ENCODE measurements around the gene POLDIP3.
A peak's percentile ranks its signal among the peaks of the same experiment; 100 is the strongest.

The POLDIP3 gene, protein sequence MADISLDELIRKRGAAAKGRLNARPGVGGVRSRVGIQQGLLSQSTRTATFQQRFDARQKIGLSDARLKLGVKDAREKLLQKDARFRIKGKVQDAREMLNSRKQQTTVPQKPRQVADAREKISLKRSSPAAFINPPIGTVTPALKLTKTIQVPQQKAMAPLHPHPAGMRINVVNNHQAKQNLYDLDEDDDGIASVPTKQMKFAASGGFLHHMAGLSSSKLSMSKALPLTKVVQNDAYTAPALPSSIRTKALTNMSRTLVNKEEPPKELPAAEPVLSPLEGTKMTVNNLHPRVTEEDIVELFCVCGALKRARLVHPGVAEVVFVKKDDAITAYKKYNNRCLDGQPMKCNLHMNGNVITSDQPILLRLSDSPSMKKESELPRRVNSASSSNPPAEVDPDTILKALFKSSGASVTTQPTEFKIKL

DNA sequence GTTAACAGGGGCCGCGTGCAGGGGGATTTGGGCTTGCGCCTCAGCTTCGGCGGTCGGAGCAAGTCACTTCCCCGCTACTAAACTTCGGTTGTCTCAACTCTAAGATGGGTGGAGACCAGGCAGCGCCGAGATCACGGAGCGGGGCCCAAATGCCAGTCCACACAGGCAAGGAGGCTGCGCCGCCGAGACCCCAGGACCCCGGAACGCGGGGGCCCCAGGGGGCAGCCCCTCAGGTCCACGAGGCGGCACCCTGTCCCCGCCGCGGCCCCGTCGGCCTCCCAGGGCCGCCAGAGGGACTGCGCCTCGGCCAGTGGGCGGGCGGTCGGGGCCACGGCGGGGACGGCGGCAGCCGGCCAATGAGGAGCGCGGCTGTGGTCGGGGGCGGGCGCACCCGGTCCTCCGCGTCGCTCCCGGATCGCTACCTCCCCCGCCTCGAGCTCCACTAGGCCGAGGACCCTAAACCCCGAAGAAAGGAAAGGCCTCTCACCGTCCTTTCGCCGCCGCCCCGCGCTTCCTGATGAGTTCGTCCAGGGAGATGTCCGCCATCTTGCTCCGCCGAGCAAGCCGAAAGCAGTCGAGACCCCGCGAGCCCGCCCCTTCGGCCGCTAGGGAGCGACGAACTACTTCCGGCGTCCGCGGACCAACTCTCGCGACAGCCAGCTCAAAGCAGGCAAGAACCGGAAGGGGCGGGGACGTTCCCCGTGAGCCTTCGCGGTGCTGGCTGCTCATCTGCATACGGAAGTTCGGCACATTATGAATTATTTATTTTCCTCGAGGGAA, at the start of gene POLDIP3:
Gene POLDIP3, minus strand, starts transcription at position 572 of the 780 bp plus-strand sequence. Its CDS starts 26 bp downstream, at position 546.
- DNase-seq (ENCODE audit: low spot score), result peak; percentile 97

- DNase-seq (ENCODE audit: low spot score), result peak; percentile 89
Observed at GRCh38 chr22:42661985-42662831, 47.5 kb upstream of the POLDIP3 start.

GRCh38 chr22:42656578-42656977, 41.9 kb upstream of the POLDIP3 start:
- DNase-seq (ENCODE audit: low spot score), result no peak

GRCh38 chr22:42655693-42656092, 41.0 kb upstream of the POLDIP3 start:
- no peak for DNase-seq (ENCODE audit: low spot score)

DNA sequence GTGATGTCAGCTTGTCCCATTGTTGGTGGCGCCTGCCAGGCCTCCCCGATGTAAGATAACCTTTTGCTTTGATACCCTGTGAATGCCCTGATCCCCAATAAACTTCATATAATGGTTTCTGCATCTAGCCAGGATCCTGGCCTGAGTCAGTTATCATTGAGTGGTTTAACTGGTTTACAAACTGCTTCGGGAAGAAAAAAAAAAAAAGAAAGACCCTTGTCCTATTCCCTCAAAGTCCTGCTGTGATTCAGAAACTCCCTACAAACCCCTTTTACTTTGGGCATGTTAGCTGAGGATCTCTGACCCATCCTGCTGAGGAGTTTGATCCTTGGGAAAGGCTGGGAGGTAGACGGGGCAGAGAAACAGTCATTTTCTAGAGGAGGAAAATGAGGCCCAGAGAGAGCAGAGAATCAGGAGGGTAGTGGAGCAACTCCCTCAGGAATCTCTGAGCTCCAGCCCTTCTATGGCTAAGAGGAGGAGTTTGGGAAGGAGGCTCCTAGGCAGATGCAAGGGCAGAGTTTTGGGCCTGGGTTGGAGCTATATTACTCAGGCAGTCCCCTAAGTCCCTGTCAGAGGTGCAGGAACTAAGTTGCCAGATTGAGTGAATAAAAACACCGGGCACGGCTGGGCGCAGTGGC, 39.9 kb upstream of the POLDIP3 start:
- no peak for DNase-seq (ENCODE audit: low spot score)

- no peak for DNase-seq (ENCODE audit: low spot score)
Observed at GRCh38 chr22:42653999-42654398, 39.3 kb upstream of the POLDIP3 start.

DNA sequence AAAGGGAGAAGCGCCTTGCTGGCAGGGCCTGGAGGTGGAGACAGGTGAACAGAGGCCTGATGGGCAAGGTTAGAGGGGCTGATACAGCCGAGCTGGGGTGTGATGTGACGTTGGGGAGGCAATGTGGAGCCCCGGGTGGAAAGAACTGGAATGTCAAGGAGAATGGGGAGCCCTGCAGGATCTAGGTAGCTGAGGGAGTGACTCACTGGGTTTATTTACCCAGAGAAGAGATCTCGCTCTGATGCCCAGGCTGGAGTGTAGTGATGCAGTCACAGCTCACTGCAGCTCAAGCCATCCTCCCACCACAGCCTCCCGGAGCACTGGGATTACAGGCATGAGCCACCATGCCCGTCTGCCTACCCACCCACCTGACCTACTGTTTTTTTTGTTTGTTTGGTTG, 36.5 kb upstream of the POLDIP3 start:
- DNase-seq (ENCODE audit: low spot score), result no peak

DNA sequence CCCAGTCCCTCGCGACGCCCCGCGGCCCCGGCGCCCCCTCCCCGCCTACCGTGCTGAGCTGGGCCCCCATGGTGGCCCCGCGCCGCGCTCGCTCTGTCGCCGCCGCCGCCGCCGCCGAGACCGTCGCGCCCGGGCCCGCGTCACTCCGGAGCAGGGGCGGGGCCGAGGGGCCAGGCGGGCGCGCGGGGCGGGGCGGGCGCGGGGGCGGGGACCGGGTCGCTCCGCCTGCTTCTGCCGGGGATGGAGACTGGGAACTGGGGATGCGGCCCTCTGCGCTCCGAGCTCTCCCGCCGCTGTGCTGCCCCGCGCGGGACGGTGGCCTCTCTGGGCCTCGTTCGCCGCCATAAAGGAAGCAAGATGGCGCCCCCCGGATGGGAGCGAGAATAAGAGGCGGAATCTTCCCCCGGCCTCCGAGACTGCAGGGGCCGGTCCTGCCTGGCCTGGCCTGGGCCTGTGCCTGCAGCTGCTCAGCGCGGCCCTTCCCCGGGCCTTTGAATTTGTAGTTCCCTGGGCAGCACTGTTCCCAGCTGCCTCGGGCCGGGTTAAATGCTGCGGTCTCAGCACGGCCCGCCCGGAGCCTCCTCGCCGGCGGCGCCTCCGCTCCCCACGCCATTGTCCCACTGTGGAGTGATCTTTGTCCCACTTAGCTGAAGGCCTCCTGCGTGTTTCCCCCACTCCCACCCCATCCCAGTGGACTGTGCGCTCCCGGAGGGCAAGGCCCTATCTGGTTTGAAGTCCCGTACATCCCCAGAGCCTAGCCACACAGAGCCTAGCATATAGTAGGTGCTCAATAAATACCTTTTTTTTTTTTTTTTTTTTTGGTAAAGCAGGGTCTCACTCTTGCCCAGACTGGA, 34.8 kb upstream of the POLDIP3 start, which contains the start of gene CYB5R3:
Gene CYB5R3, minus strand, starts transcription at position 147 of the 854 bp plus-strand sequence. Its CDS starts 77 bp downstream, at position 70.
- peak; percentile 96 for DNase-seq (ENCODE audit: low spot score)

DNA sequence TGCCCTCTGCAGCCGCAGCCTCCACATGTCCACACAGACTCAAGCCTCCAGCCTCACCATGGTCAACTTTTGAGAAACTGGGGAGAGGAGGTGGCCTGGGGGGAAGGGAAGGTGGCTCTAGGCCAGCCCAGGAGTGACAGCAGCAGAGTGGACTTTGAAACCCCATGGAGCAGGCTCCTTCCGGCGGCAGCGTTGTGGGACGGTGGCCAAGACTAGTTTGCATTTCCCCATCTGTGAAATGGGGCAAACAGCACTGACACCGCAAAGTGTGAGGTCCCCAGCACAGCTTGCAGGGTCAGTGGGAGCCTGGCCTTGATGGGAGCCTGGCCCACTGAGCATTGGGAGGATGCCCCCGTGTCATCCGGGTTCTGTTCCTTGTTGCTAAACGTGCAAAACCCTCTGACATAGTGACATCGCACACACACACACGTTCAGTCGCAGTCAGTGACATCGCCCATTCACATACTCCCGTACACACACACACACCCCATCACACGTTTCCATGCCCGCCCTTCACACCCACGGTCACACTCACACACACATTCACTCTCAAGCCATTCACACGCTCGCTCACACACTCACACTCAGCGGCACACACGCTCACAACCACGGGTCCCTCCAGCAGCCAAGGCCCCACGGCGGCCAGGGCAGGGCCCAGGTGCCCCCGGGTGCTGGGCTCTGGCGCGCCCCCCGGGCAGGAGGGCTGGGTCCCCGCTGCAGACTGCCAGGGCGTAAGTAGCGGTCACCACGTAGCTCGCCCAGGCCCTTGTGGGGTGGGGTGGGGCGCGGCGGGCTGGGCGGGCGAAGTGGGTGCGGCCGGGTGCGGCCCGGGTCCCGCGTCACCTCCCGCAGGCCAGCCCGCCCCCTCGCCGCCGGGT, 33.9 kb upstream of the POLDIP3 start:
- no peak for DNase-seq (ENCODE audit: low spot score)

GRCh38 chr22:42648017-42648367, 33.3 kb upstream of the POLDIP3 start:
- no peak for DNase-seq (ENCODE audit: low spot score)

- DNase-seq (ENCODE audit: low spot score), result peak; percentile 22
Observed at GRCh38 chr22:42646569-42647525, 32.2 kb upstream of the POLDIP3 start.

DNA sequence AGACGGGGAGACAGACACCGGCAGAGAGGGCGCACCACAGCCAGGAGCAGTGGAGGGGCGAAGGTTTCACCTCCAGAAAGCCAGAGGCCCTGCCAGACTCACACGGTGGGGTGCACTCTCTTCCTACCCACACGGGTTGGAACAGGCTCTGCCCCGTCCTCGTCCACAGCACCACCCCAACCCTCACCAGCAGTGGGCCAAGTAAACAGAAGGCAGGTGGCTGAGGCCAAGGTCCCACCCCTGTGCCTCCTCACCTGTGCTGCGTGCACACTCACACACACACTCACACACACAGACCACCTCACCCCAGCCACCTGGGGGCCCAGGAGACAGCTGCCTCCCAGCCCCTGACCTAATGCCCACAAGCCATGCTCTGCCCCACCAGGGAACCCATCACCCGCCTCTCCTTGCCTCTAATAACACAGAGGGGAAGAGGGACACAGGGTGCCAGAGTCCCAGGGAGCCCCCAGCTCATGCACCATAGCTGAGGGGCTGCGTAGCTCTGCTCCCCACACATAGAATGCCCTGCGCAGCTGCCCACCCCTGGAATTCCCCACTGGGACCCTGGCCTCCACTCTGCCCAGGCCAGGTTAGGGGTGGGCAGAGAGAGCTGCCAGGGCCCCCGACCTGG, 31.4 kb upstream of the POLDIP3 start:
- DNase-seq (ENCODE audit: low spot score), result no peak

DNA sequence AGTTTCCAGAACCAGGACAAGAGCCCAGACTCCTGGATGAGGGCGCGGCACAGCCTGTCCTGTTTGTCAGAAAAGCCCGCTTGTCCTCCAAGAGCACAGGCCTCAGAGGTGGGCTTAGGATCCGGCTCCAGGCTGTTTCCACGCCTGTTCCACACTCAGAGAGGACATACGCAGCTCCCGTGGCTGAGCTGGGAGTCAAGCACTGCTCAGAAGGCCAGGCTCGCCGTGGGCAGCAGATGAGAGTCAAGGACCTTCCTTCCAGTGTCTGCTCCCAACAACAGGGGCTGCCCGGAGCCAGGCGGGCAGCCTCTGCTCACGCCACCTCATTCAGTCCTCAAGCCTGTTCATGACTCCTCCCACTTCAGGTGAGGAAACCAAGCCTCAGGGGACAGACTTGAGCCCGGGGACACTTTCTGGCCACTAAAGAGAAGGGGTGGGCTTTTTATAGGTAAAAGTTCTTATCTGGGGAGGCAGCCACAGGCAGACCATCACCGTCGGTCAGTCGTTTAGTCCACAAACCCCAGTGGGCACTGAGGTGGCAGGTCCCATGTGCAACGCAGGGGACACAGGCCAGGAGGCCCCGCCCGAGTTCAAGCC, 30.8 kb upstream of the POLDIP3 start:
- no peak for DNase-seq (ENCODE audit: low spot score)

DNA sequence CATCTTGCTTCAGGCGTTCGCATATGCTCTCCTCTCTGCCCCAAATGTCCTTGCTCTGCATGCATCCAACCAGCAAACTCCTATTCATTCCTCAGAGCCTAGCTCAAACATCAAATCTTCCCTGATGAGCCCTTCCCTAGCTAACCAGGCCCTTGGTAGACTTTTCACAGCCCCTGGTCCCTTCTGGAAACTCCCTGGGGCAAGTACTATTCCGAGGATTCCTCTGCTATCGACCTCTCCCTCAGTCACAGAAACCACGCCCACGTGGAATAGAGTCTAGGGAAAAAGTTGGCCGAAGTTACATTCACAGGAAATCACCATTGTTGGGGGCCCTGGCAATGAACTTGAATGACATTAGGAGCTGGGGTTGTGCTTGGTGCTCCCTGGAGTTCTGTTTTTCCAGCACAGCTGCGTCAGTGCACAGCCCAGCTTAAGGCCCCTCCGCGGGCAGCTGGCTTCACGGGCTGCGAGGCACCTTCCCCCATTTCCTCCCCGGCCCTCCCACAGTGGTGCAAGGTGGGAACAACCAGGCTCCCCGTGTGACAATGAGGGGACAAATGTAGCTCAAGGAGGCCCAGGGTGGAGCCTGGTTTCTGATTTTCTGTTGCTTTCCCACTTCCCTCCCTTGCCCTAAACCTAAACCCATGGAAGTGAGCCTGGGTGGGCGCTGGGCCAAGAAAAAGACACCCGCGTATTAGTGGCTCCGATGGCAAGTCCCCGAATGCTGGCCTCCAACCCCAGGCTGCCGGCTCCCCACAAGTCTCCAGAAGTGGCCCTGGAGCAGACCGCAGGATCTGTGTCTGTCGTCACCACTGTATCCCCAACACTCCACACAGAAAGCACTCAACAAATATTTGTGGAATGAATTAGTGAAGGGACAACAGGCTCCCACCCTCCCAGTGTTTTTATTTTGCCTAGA, 30.0 kb upstream of the POLDIP3 start:
- DNase-seq (ENCODE audit: low spot score), result peak; percentile 59

- no peak for DNase-seq (ENCODE audit: low spot score)
Observed at GRCh38 chr22:42643634-42644421, 29.1 kb upstream of the POLDIP3 start.

Measured in AG08395 (cell line).